Stimulated activated CD8-positive, alpha-beta memory T cell treated with anti-CD3 and anti-CD28 coated beads, Interleukin-7, amount 100 ng/mL, for 48 hours (primary cell): ENCODE measurements around the gene CABS1.

ENCODE experiments used
- DNase-seq, 2 donors: peaks; one replicate each; pipeline ENCODE4 v3.0.0-alpha.2; 2020; ENCODE audit warnings: low read depth in 1 of 2; ENCODE audit errors: extremely low read depth in 1 of 2

The CABS1 gene

DNA sequence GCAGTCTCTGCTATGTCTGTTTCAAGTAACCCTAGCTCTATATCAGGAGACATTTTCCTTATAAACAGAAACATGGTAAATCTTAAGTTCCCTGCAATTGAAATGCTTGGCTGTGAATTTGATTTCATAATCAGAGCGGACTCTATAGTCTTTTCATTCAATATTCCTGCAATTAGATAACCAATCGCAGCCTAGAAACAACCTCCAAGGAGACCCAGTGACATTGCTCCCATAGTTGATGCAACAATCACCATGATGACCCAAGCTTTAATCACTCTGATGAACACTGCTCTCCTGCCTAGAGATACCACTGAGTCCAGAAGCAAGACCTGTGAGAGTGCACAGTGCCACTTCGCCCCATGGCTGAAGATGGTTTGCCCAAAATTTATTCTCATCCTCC, at the start of gene CABS1:
Gene CABS1, plus strand, starts transcription at position 301 of the 400 bp plus-strand sequence. Its CDS starts 59 bp downstream, at position 360.
- DNase-seq = no peak

- DNase-seq = no peak
Measured at GRCh38 chr4:70288651-70289050, 46.1 kb upstream of the CABS1 start.

DNA sequence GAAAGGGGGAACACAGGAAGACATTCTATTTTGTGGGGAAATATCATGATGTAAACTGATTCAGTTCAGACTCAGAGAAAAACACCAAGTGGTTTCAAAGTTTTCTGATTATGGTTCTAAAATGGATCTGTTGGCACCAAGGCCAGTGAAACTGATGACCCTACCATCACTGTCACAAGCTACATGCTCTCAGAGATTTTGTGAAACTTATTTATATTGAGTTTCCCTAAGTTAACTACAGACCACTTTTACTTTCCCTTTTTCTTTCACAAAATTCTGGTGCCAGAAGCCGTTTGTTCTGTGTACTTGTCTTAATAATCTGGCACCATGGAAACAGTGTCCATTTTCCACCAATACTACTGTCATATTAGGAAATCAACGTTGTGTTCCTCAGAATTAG, 43.4 kb upstream of the CABS1 start:
- no peak for DNase-seq

- DNase-seq = no peak
Measured at GRCh38 chr4:70297576-70297975, 37.2 kb upstream of the CABS1 start.

- no peak for DNase-seq
Measured at GRCh38 chr4:70298051-70298450, 36.7 kb upstream of the CABS1 start.

GRCh38 chr4:70299643-70300042, 35.1 kb upstream of the CABS1 start:
- DNase-seq = no peak

GRCh38 chr4:70300215-70300614, 34.6 kb upstream of the CABS1 start:
- no peak for DNase-seq

DNA sequence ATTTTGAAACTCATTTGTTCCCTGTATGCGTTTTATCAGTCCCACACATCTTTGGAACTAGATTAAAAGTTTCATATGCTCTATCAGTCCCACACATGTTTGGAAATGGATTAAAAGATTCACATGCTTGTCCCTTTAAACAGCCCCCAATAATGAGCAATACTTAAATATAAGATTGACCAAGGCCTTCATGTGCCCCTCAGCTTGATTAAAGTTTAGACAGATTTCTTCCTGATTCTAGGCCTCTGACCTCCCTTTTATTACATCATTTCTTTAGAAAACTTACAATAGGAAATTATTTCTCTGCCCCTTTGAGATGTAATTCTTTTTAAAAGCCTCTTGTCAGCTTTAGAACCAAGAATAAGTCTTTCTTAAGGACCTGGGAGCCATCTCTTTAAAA, 31.7 kb upstream of the CABS1 start:
- no peak for DNase-seq

GRCh38 chr4:70305601-70306000, 29.2 kb upstream of the CABS1 start:
- DNase-seq = no peak

DNA sequence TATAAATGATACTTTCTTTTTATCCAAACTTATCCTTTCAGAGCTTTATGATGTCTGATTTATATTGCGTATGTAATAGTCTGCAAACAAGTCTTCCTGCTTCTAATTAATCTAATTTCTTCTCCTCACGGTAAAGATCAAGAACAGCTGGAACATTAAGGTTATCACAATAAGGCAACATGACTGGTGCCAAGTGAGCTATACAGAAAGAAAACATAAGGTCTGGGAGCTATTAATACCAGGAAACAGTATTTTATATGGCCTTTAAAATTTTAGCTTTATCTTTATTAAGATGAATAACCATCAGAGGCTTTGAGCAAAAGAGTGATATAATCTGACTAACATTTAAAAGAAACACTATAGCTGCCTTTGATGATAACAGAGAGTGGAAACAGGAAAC, 28.7 kb upstream of the CABS1 start:
- DNase-seq = no peak

GRCh38 chr4:70313736-70314135, 21.0 kb upstream of the CABS1 start:
- DNase-seq = no peak

GRCh38 chr4:70315928-70316327, 18.9 kb upstream of the CABS1 start:
- no peak for DNase-seq

DNA sequence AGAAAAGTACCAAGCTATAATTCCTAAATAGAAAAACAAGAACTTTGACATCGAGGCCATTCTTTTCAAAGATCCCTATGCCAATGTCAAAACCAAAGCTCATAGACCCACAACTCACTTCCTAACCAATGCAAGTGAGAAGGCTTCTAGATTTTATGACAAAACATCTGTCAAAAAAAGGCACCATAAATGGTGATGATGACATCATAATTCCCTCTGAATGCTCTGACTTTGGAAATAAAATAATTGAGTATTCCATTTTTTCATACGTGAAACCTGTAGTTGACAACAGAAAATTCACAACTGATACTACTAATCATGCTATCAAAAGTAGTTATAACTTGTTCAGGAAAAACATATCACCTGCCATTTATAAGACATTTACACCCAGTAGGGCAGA, 8.7 kb upstream of the CABS1 start:
- DNase-seq = no peak

DNA sequence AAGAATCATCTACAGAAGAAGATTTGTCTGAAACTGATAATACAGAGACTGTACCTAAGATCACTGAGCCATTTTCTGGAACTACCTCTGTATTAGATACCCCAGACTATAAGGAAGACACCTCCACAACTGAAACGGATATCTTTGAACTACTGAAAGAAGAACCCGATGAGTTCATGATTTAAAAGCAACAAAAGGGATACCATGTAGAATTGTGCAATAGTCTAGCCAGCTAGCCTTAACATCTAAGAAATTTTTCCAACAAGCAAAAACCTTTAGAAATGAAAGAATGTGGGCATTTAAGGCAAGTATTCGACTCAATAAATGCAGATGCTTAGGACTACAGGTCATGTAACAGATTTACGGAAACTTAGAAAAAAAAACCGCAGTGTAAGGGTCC, 1.3 kb downstream of the CABS1 start:
- no peak for DNase-seq

- no peak for DNase-seq
Measured at GRCh38 chr4:70337886-70338420, 3.2 kb downstream of the CABS1 start.

GRCh38 chr4:70356185-70356584, 21.4 kb downstream of the CABS1 start:
- no peak for DNase-seq

DNA sequence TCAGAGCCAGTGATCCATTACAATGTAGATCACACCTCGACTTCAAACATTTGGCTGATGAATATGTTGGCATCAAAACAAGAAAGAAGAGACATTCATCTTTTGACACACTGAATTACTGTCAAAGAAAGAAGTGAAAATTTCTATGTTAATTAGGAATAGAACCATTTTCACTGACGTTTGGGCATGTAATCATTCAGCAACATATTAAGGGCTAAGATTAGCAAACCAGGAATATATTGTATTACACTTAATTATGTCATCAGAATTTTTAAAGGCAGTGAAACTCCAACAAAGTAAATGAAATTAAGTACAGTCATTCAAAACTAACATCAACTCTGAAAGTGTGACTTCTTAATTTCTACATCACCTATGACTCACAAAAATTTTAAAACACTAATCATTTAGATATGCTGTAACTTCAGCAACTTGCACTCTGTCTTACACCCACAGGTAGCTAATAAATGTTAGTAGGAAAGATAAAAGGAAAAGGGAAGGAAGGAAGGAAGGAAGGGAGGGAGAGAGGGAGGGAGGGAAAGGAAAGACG, 24.4 kb downstream of the CABS1 start:
- DNase-seq = no peak

GRCh38 chr4:70360460-70360859, 25.7 kb downstream of the CABS1 start, which contains the start of gene SMR3A:
SMR3A (plus strand) TSS chr4:70360760; CDS start chr4:70362116, 1,356 bp downstream.
- DNase-seq = no peak

- DNase-seq = no peak
Measured at GRCh38 chr4:70364002-70364401, 29.2 kb downstream of the CABS1 start.

GRCh38 chr4:70365479-70365878, 30.7 kb downstream of the CABS1 start:
- no peak for DNase-seq

- DNase-seq = no peak
Measured at GRCh38 chr4:70367813-70368212, 33.0 kb downstream of the CABS1 start.

DNA sequence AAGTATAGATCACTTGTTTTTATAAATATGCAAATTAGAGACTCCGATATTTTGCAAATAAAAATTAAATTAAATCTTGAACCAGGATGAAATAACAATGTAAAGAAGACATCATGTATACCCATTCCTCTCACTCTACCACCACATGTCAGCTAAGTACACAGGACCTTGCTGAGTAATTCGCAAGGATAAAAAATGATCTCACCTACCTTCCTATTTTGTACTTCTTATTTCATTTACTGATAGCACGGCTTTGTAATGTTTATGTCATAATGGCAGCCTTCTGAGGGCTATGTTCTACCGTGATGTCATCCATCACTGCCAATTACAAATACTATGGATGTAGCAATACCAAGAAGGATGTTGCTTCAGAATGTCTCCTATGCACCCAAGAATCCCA, 37.2 kb downstream of the CABS1 start:
- no peak for DNase-seq

DNA sequence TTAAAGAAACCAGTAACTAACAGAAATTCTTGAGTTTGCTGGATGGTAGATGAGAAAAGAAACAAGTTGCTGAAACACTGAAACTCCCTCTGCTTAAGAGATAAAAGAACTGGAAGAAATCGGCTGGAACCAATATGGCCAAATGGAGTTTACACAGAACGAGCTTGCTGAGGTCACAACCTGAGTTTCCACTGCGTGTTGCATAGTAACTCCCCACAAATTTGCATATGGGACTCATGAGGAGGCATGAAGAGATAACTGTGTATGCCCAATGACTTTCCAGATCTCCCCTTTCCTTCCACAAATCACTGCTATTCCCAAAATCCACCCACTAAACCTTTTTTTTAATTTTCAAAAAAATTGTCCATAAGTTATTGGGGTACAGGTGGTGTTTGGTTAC, 38.0 kb downstream of the CABS1 start:
- DNase-seq = no peak
